Effector memory CD4-positive, alpha-beta T cell (primary cell): ENCODE measurements around the gene RTP2.

ENCODE experiments used
- DNase-seq, 3 donors: peaks; one replicate each; pipeline ENCODE4 v3.0.0-alpha.2; 2020
- H3K27ac ChIP-seq: 2 replicates; pipeline ENCODE4 v1.7.0; 2013; ENCODE audit warnings: mild to moderate bottlenecking, low read length, moderate library complexity; ENCODE audit not compliant: insufficient read depth, poor library complexity, severe bottlenecking
- H3K27me3 ChIP-seq: replicated peaks from 2 replicates; pipeline ENCODE4 v1.7.0; 2013; ENCODE audit warnings: mild to moderate bottlenecking, low read length; ENCODE audit not compliant: insufficient read depth, control insufficient read depth, poor library complexity, severe bottlenecking
- H3K36me3 ChIP-seq: 2 replicates; pipeline ENCODE4 v1.7.0; 2013; ENCODE audit warnings: mild to moderate bottlenecking, low read length, moderate library complexity; ENCODE audit not compliant: control insufficient read depth, insufficient read depth
- H3K4me1 ChIP-seq: 2 replicates; pipeline ENCODE4 v1.7.0; 2013; ENCODE audit warnings: low read length, mild to moderate bottlenecking; ENCODE audit not compliant: control insufficient read depth, insufficient read depth, poor library complexity, severe bottlenecking
- H3K4me3 ChIP-seq: 2 replicates; pipeline ENCODE4 v1.7.0; 2013; ENCODE audit warnings: low read length, low read depth, mild to moderate bottlenecking; ENCODE audit not compliant: insufficient read depth, poor library complexity, severe bottlenecking
- H3K9me3 ChIP-seq: 2 replicates; pipeline ENCODE4 v1.7.0; 2013; ENCODE audit warnings: mild to moderate bottlenecking, low read length, moderate library complexity; ENCODE audit not compliant: control insufficient read depth

Gene RTP2

GRCh38 chr3:187717572-187717971, 15.2 kb upstream of the RTP2 start:
- H3K27me3 ChIP-seq: no peaks in the 10 kb centered on the region
- no peak for DNase-seq
- no peak overlapping the region for H3K4me3 ChIP-seq
- peaks cover 6% of the 10 kb centered on the region for H3K4me1 ChIP-seq
- H3K9me3 ChIP-seq: no peaks in the 10 kb centered on the region
- no peak overlapping the region for H3K27ac ChIP-seq
- H3K36me3 ChIP-seq: peaks cover 7% of the 10 kb centered on the region

- Histone ChIP-seq H3K27me3 (no peaks in the 10 kb centered on the region), H3K27ac (no peak overlapping the region), H3K4me3 (no peak overlapping the region), H3K9me3 (no peaks in the 10 kb centered on the region), H3K4me1 (peaks cover 6% of the 10 kb centered on the region), H3K36me3 (no peaks in the 10 kb centered on the region)
- DNase-seq: peak; percentile 43 to 63 (median 46)
These were observed 12.1 kb upstream of the RTP2 start for GRCh38 chr3:187714404-187714979.

- Histone ChIP-seq H3K36me3 (no peaks in the 10 kb centered on the region), H3K9me3 (no peaks in the 10 kb centered on the region), H3K27me3 (no peaks in the 10 kb centered on the region), H3K4me3 (no peak overlapping the region), H3K4me1 (peaks cover 6% of the 10 kb centered on the region), H3K27ac (no peak overlapping the region)
- peak in 1 of 3 donors; percentile 24 for DNase-seq
These were observed 11.1 kb upstream of the RTP2 start for GRCh38 chr3:187713504-187713903.

GRCh38 chr3:187709155-187709554, 6.8 kb upstream of the RTP2 start:
- Histone ChIP-seq H3K4me3 (no peak overlapping the region), H3K4me1 (peaks cover 6% of the 10 kb centered on the region), H3K9me3 (no peaks in the 10 kb centered on the region), H3K27ac (no peak overlapping the region), H3K36me3 (no peaks in the 10 kb centered on the region), H3K27me3 (no peaks in the 10 kb centered on the region)
- DNase-seq: no peak

- DNase-seq: no peak
- no peak overlapping the region for H3K4me3 ChIP-seq
- H3K36me3 ChIP-seq: no peaks in the 10 kb centered on the region
- no peak overlapping the region for H3K27ac ChIP-seq
- no peaks in the 10 kb centered on the region for H3K27me3 ChIP-seq
- peaks cover 1% of the 10 kb centered on the region for H3K4me1 ChIP-seq
- H3K9me3 ChIP-seq: no peaks in the 10 kb centered on the region
These were observed 6.3 kb upstream of the RTP2 start for GRCh38 chr3:187708696-187709095.

- no peaks in the 10 kb centered on the region for H3K9me3 ChIP-seq
- no peak for DNase-seq
- no peak overlapping the region for H3K4me3 ChIP-seq
- no peaks in the 10 kb centered on the region for H3K27me3 ChIP-seq
- H3K27ac ChIP-seq: no peak overlapping the region
- H3K36me3 ChIP-seq: no peaks in the 10 kb centered on the region
- no peaks in the 10 kb centered on the region for H3K4me1 ChIP-seq
These were observed 4.6 kb upstream of the RTP2 start for GRCh38 chr3:187706971-187707370.

- DNase-seq: no peak
- Histone ChIP-seq H3K4me1 (no peaks in the 10 kb centered on the region), H3K27ac (no peak overlapping the region), H3K4me3 (no peak overlapping the region), H3K36me3 (no peaks in the 10 kb centered on the region), H3K27me3 (no peaks in the 10 kb centered on the region), H3K9me3 (no peaks in the 10 kb centered on the region)
These were observed 2.8 kb upstream of the RTP2 start for GRCh38 chr3:187705164-187705563.

- no peaks in the 10 kb centered on the region for H3K36me3 ChIP-seq
- no peaks in the 10 kb centered on the region for H3K27me3 ChIP-seq
- no peaks in the 10 kb centered on the region for H3K9me3 ChIP-seq
- H3K4me3 ChIP-seq: no peak overlapping the region
- no peaks in the 10 kb centered on the region for H3K4me1 ChIP-seq
- no peak overlapping the region for H3K27ac ChIP-seq
- DNase-seq: no peak
These were observed 2.1 kb downstream of the RTP2 start for GRCh38 chr3:187700249-187700648.

- no peaks in the 10 kb centered on the region for H3K9me3 ChIP-seq
- H3K4me1 ChIP-seq: no peaks in the 10 kb centered on the region
- no peaks in the 10 kb centered on the region for H3K27me3 ChIP-seq
- DNase-seq: no peak
- no peak overlapping the region for H3K27ac ChIP-seq
- no peaks in the 10 kb centered on the region for H3K36me3 ChIP-seq
- H3K4me3 ChIP-seq: no peak overlapping the region
These were observed 3.6 kb downstream of the RTP2 start for GRCh38 chr3:187698499-187699399.

GRCh38 chr3:187696021-187696420, 6.3 kb downstream of the RTP2 start:
- Histone ChIP-seq H3K4me1 (no peaks in the 10 kb centered on the region), H3K27me3 (no peaks in the 10 kb centered on the region), H3K27ac (no peak overlapping the region), H3K9me3 (no peaks in the 10 kb centered on the region), H3K4me3 (no peak overlapping the region), H3K36me3 (no peaks in the 10 kb centered on the region)
- no peak for DNase-seq
